Adipocyte (in vitro differentiated cells): ENCODE results near the gene MYRIP.
"Not testable (repeated sequence)": the region's sequence is repeated elsewhere in the genome, so short reads cannot be mapped to it uniquely, and the experiment has no call there.

ENCODE experiments used
- DNase-seq: peaks from one replicate; pipeline ENCODE4 v3.0.0-alpha.2; 2015; ENCODE audit warnings: low read depth
- H3K27me3 ChIP-seq: replicated peaks from 2 replicates; pipeline ENCODE4 v1.7.0; 2013; ENCODE audit warnings: mild to moderate bottlenecking, low read length, moderate library complexity; ENCODE audit not compliant: control insufficient read depth, insufficient read depth
- H3K36me3 ChIP-seq: 2 replicates; pipeline ENCODE4 v1.7.0; 2013; ENCODE audit warnings: low read length, mild to moderate bottlenecking, moderate library complexity; ENCODE audit not compliant: control insufficient read depth, insufficient read depth, severe bottlenecking
- H3K4me1 ChIP-seq: 2 replicates; pipeline ENCODE4 v1.7.0; 2013; ENCODE audit warnings: mild to moderate bottlenecking, low read length, moderate library complexity; ENCODE audit not compliant: control insufficient read depth, insufficient read depth
- H3K4me3 ChIP-seq: 2 replicates; pipeline ENCODE4 v1.7.0; 2013; ENCODE audit warnings: mild to moderate bottlenecking, low read length, moderate library complexity
- H3K9ac ChIP-seq: 2 replicates; pipeline ENCODE4 v1.7.0; 2013; ENCODE audit warnings: mild to moderate bottlenecking, low read length, moderate library complexity
- H3K9me3 ChIP-seq: 2 replicates; pipeline ENCODE4 v1.7.0; 2013; ENCODE audit warnings: mild to moderate bottlenecking, low read length, moderate library complexity; ENCODE audit not compliant: control insufficient read depth

MYRIP gene

DNA sequence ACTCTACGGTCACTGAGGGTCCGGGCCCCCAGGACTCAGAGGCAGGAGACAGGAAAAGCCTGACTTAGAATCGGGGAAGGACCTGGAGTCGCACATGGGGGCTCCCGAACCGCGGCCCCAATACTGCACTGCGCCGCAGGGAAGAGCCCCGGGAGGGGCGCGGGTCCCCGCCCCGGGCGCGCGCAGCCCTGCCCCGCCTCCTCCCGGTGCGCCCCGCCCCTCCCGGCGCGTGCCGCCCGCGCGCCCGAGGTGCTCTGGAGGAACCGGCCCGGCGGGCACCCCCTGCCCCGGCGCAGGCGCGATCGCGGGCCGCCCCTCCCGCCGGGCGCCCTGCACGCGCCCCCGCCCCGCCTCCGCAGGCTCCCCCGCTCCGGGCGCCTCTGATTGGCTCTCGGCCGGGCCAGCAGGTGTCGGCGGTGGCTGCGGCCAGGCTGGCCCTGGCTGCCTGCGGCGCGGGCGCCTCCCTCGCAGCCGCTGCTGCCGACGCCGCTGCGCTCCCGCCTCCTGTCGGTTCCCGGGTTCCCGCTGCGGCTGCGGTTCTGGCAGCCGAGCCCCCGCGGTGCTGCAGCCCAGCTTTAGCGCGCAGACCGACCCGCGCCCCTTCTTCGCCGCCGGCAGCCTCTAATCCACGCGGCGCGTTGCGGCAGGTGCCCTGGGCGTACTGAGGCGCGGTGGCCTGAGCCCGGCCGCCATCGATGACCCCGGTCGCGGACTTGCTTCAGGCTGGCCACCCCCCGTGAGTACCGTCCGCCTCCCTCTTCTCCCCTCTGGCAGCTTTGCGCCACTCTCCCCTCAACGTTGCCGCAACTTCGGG lies at the start of gene MYRIP:
Gene MYRIP, plus strand, starts transcription at position 429 of the 814 bp plus-strand sequence. CDS start 91,208 bp downstream, outside the sequence.
- peak; percentile 59 for DNase-seq
- no peaks in the 10 kb centered on the region for H3K36me3 ChIP-seq
- H3K4me3 ChIP-seq: peak within 1 kb of the TSS; percentile 69

DNA sequence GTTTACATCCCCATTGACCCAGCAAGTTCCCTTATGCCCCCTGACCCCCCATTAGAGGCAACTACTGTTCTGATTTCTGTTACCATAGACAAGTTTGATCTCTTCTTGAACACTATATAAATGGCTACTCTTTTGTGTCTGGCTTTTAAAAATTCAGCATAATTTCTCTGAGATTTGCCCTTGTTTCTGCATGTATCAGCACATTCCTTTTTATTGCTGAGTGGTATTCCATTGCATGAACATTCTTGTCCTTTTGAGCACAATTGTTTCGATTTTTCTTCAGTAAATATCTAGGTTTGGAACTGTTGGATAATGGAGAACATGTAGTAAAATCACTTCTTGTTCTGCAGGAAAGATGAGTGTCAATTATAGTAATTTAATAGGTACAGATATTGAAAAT lies 49.1 kb upstream of the MYRIP start:
- H3K9ac ChIP-seq: no peak overlapping the region
- H3K9me3 ChIP-seq: no peaks in the 10 kb centered on the region
- DNase-seq: no peak
- H3K36me3 ChIP-seq: no peaks in the 10 kb centered on the region
- H3K27me3 ChIP-seq: peaks cover 4% of the 10 kb centered on the region
- H3K4me1 ChIP-seq: no peaks in the 10 kb centered on the region
- no peak overlapping the region for H3K4me3 ChIP-seq

More for the DNA sequence above, at the start of gene MYRIP:
- Histone ChIP-seq H3K9me3 (no peaks in the 10 kb centered on the region), H3K27me3 (peaks cover 45% of the 10 kb centered on the region), H3K4me1 (peaks cover 26% of the 10 kb centered on the region), H3K9ac (no peak within 1 kb of the TSS)

DNA sequence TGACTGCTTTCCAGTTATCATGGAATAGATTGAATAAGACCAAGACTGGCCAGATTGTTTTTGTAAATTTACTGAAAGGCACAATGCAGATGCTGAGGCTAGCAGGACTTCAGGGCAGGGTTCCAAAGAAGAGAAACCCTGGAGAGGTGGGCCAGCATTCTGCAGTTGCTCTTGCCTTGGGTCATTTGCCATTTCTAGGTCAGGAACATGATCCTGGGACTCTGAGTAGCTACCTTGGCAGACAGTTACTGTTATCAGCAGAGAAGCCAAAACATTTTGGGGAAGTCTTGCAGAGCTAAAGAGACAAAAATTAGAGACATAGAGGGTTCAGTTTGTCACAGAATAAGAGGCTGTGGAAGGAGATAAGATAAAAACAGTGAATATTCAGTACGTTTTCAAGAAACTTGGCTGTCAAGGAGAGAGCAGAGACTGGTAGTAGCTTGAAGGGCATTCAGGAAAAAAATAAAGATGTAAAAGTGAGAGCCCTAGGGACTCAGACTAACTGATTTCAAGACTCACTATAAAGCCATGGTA lies 46.8 kb upstream of the MYRIP start:
- Histone ChIP-seq H3K27me3 (peaks cover 4% of the 10 kb centered on the region), H3K4me1 (peaks cover 5% of the 10 kb centered on the region), H3K4me3 (no peak overlapping the region), H3K9me3 (no peaks in the 10 kb centered on the region), H3K36me3 (no peaks in the 10 kb centered on the region), H3K9ac (no peak overlapping the region)
- DNase-seq: no peak

DNA sequence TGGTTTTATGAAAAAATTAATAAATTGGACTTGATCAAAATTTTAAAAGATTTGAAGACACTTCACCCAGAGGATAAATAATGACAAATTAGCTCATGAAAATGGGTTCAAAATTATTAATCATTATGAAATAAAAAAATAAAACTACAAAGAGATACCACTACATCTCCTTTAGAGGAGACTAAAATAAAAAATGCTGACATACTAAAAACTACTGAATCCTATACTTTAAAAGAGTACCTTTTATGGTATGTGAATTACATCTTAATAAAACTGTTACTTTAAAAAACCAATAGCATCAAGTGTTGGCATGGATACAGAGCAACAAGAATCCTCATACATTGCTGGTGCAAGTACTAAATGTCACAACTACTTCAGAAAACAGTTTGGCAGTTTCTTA lies 46.0 kb upstream of the MYRIP start:
- Histone ChIP-seq H3K36me3 (no peaks in the 10 kb centered on the region), H3K27me3 (peaks cover 4% of the 10 kb centered on the region), H3K9ac (no peak overlapping the region), H3K4me3 (no peak overlapping the region), H3K4me1 (peaks cover 5% of the 10 kb centered on the region), H3K9me3 (no peaks in the 10 kb centered on the region)
- no peak for DNase-seq

DNA sequence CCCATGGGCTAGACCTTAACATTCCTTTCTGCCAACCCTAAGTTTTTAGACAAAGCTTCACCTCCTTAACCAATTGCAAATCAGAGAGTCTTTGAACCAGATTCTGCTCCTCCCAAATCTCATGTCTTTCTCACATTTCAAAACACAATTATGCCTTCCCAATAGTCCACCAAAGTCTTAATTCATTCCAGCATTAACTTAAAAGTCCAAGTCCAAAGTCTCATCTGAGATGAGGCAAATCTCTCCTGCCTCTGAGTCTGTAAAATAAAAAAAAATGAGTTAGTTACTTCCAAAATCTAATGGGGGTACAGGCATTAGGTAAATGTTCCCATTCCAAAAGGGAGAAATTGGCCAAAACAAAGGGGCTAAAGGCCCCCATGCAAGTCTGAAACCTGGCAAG lies 43.8 kb upstream of the MYRIP start:
- Histone ChIP-seq H3K4me3 (no peak overlapping the region), H3K4me1 (peaks cover 5% of the 10 kb centered on the region), H3K36me3 (no peaks in the 10 kb centered on the region), H3K9me3 (no peaks in the 10 kb centered on the region), H3K9ac (no peak overlapping the region), H3K27me3 (peaks cover 4% of the 10 kb centered on the region)
- DNase-seq: no peak

DNA sequence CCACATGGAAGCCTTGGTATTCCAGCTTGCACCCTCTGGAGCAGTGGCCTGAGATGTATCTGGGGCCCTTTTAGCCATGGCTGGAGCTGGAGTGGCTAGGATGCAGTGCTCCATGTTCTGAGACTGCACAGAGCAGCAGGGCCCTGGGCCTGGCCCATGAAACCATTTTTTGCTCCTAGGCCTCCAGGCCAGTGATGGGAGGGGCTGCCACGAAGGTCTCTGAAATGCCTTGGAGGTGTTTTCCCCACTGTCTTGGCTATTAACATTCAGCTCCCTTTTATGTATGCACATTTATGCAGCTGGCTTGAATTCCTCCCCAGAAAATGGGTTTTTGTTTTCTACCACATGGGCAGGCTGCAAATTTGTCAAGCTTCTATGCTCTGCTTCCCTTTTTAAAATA lies 43.0 kb upstream of the MYRIP start:
- Histone ChIP-seq H3K4me3 (no peak overlapping the region), H3K9me3 (no peaks in the 10 kb centered on the region), H3K4me1 (peaks cover 5% of the 10 kb centered on the region), H3K27me3 (peaks cover 1% of the 10 kb centered on the region), H3K9ac (no peak overlapping the region), H3K36me3 (no peaks in the 10 kb centered on the region)
- no peak for DNase-seq

DNA sequence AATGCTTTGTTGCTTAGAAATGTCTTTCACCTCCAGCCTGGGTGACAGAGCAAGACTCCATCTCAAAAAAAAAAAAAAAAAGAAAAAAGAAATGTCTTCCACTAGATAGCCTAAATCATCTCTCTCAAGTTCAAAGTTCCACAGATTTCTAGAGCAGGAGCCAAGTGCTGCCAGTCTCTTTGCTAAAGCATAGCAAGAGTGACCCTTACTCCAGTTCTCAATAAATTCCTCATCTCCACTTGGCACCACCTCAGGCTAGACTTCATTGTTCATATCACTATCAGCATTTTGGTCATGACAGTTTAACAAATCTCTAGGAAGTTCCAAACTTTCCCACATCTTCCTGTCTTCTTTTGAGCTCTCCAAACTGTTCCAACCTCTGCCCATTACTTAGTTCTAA lies 42.5 kb upstream of the MYRIP start:
- H3K36me3 ChIP-seq, H3K9ac ChIP-seq, H3K4me3 ChIP-seq: not testable (repeated sequence)

DNA sequence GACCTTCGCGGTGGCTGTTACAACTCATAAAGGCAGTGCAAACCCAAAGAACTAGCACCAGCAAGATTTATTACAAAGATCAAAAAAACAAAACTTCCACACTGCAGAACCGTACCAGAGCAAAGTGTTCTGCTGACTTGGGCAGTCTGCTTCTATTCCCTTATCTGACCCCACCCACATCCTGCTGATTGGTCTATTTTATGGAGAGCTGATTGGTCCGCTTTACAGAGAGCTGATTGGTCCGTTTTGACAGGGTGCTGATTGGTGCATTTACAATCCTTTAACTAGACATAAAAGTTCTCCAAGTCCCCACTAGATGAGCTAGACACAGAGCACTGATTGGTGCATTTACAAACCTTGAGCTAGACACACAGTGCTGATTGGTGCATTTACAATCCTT lies 31.2 kb upstream of the MYRIP start:
- H3K9ac ChIP-seq, H3K27me3 ChIP-seq, H3K36me3 ChIP-seq, DNase-seq, H3K4me1 ChIP-seq, H3K4me3 ChIP-seq: not testable (repeated sequence)
- H3K9me3 ChIP-seq: peaks cover 13% of the 10 kb centered on the region

More for the DNA sequence above, 42.5 kb upstream of the MYRIP start:
- H3K27me3 ChIP-seq, H3K9me3 ChIP-seq, DNase-seq, H3K4me1 ChIP-seq: not testable (repeated sequence)

DNA sequence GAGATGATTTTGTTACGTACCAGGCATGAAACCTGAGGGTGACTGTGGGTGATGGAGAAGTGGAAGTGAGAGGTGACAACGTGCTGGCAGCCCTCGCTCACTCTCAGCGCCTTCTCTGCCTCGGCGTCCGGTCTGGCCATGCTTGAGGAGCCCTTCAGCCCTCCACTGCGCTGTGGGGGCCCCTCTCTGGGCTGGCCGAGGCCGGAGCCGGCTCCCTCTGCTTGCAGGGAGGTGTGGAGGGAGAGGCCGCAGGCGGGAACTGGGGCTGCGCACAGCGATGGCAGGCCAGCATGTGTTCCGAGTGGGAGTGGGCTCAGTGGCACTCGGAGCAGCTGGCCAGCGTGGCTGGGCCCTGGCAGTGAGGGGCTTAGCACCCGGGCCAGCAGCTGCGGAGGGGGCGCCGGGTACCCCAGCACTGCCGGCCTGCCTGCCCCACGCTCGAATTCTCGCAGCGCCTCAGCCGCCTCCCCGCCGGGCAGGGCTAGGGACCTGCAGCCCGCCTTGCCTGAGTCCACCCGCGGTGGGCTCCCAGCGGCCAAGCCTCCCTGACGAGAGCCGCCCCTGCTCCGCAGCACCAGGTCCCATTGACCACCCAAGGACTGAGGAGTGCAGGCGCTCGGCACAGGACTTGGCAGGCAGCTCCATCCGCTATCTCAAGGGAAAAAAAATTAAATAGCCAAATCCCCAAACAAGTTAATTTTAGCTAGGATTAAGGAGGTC lies 29.7 kb upstream of the MYRIP start:
- Histone ChIP-seq H3K9me3 (peaks cover 5% of the 10 kb centered on the region), H3K9ac (no peak overlapping the region), H3K4me3 (no peak overlapping the region), H3K36me3 (no peaks in the 10 kb centered on the region), H3K4me1 (peaks cover 6% of the 10 kb centered on the region), H3K27me3 (no peaks in the 10 kb centered on the region)
- no peak for DNase-seq

DNA sequence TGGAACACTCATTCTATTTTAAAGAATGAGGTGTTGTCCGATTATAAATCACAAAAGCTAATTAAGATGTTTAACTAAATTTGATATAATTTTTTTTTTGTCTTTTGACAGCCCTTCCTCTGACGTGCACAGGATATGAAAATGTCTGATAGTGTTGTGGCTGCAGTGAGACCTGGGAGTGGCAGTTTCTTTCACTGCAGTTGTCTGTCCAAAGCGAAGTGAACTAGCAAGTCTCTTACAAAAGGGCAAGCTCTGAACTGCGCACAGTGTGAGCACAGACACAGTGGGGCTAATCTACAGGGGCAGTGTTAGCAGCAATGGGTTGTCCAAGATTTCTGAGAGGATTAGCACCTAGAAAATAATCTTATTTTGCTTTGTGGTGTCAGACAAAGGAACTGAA lies 29.1 kb upstream of the MYRIP start:
- Histone ChIP-seq H3K9ac (no peak overlapping the region), H3K4me1 (peaks cover 6% of the 10 kb centered on the region), H3K27me3 (no peaks in the 10 kb centered on the region), H3K4me3 (no peak overlapping the region), H3K36me3 (no peaks in the 10 kb centered on the region), H3K9me3 (peaks cover 5% of the 10 kb centered on the region)
- DNase-seq: no peak

DNA sequence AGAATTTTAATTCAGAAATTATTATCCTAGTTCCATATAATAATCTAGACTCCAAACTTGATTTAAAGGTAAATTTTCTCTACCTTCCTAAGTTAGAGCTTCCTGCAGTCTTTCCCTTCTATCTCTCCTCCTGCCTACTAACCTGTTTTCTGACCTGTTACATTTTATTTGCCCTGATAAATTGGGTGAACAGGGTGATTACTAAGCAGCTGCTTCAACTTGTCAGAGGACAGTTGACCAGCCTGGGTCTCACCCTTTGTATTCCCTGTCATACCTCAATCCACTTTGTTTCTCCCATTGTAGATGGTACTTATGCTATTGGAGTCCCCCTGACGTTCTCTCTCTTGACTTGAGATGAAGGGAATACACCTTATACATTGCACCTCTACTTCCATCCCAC lies 28.4 kb upstream of the MYRIP start:
- Histone ChIP-seq H3K27me3 (no peaks in the 10 kb centered on the region), H3K4me1 (peaks cover 6% of the 10 kb centered on the region), H3K4me3 (no peak overlapping the region), H3K36me3 (no peaks in the 10 kb centered on the region), H3K9ac (no peak overlapping the region), H3K9me3 (peaks cover 5% of the 10 kb centered on the region)
- no peak for DNase-seq
